ES-I3 (cell line): ENCODE measurements around the gene HSD17B10.
"Not testable (repeated sequence)": the region's sequence is repeated elsewhere in the genome, so short reads cannot be mapped to it uniquely, and the experiment has no call there.

Experiments used
- H3K36me3 ChIP-seq: 2 replicates; pipeline ENCODE4 v1.6.1; 2013; ENCODE audit warnings: mild to moderate bottlenecking, low read length, control low read depth, moderate library complexity; ENCODE audit not compliant: insufficient read depth
- H3K4me1 ChIP-seq: 2 replicates; pipeline ENCODE4 v1.6.1; 2013; ENCODE audit warnings: mild to moderate bottlenecking, control low read depth, low read length; ENCODE audit not compliant: insufficient read depth
- H3K9ac ChIP-seq: 2 replicates; pipeline ENCODE4 v1.6.1; 2013; ENCODE audit warnings: low read depth, mild to moderate bottlenecking, low read length, moderate library complexity
- H3K9me3 ChIP-seq: 2 replicates; pipeline ENCODE4 v1.6.1; 2013; ENCODE audit warnings: mild to moderate bottlenecking, low read length, moderate library complexity; ENCODE audit not compliant: control insufficient read depth, insufficient read depth

HSD17B10 gene

DNA sequence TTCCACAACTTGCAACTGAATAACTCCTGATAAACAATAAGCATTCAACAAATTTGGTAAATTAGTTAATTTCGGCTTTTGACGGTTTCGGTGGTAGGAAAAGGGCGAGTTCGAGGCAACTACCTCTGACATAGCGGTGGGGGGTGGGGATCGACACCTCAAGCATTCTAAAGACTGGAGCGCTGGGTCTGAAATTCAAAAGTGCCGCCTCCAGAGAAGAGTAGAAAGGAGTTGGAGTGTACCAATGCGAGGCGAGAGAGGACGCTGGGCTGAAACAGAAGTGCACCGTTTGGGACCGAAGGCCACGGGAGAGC, 12.4 kb downstream of the HSD17B10 start:
- no peaks in the 10 kb centered on the region for H3K9me3 ChIP-seq
- no peaks in the 10 kb centered on the region for H3K4me1 ChIP-seq
- H3K36me3 ChIP-seq, result no peaks in the 10 kb centered on the region
- peak overlapping the region; percentile 83 for H3K9ac ChIP-seq

DNA sequence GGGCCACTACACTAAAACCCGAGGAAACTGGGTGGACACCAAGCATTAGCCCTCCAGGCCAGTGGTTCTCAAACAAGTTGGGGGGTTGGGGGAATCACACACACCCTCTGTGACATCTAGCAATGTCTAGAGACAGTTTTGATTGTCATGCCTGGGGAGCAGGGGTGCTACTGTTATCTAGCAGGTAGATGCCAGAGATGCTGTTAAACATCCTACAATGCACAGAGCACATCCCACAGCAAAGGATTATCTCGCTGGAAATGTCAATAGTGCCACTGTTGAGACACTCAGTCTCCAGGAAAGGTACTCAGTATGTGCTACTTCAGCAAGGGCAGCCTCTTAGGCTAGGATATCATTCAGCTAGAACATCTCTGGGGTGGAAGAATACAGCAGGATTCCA, 13.0 kb downstream of the HSD17B10 start:
- Histone ChIP-seq H3K9ac (peak overlapping the region; percentile 83; the same call in 1 of the 2 replicates), H3K36me3 (no peaks in the 10 kb centered on the region), H3K9me3 (no peaks in the 10 kb centered on the region)

GRCh38 chrX:53420351-53420750, 13.8 kb downstream of the HSD17B10 start:
- not testable (repeated sequence) for H3K9ac ChIP-seq, H3K36me3 ChIP-seq, H3K9me3 ChIP-seq, H3K4me1 ChIP-seq

More for the DNA sequence above, 13.0 kb downstream of the HSD17B10 start:
- no peaks in the 10 kb centered on the region for H3K4me1 ChIP-seq

DNA sequence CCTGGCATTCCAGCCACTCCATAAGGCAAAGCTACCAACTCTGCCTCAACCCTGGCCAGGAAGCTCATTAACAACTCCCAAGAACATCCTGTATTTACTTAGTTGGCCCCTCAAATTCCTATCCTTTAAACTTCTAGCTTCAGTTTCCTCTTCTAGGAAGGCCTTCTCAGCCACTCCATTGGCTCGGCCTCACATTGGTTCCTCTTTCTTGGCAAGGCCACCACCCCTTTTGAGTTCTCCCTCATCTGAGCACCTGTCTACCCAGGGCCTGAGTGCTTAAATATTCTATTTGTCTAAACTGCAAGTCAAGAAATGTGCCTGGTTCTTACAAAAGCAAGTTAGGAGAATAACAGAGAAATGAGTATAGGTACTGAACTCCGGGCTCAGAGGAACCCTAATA, 21.7 kb downstream of the HSD17B10 start:
- Histone ChIP-seq H3K9ac (no peak overlapping the region), H3K36me3 (peaks cover 32% of the 10 kb centered on the region), H3K9me3 (no peaks in the 10 kb centered on the region), H3K4me1 (no peaks in the 10 kb centered on the region)

DNA sequence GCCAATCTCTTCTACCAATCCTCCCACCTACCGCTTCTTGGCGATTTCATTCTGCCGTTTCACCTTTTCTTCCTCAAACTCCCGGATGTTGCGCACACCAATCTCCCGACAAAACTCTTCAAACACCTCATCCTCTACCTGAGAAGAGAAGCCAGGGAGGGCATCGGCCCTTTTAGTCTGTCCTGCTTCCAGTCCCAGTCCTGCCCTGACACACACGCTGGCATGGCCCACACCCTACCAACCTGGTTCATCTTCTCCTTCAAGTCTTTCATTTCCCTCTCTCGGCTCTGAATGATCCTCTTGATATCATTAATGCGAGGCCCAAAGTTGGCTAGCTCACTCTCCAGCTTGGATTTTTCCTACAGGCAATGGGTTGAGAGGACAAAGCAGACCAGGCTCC, 30.6 kb downstream of the HSD17B10 start:
- Histone ChIP-seq H3K9ac (no peak overlapping the region), H3K4me1 (0 out of 2 replicates have a peak, but pooled peaks cover 5% of the 10 kb centered on the region), H3K36me3 (peaks cover 26% of the 10 kb centered on the region), H3K9me3 (no peaks in the 10 kb centered on the region)

- H3K36me3 ChIP-seq, result peaks cover 9% of the 10 kb centered on the region
- H3K9me3 ChIP-seq, result no peaks in the 10 kb centered on the region
- H3K9ac ChIP-seq, result no peak overlapping the region
- H3K4me1 ChIP-seq, result no peaks in the 10 kb centered on the region
These were observed 36.0 kb downstream of the HSD17B10 start for GRCh38 chrX:53398216-53398615.

DNA sequence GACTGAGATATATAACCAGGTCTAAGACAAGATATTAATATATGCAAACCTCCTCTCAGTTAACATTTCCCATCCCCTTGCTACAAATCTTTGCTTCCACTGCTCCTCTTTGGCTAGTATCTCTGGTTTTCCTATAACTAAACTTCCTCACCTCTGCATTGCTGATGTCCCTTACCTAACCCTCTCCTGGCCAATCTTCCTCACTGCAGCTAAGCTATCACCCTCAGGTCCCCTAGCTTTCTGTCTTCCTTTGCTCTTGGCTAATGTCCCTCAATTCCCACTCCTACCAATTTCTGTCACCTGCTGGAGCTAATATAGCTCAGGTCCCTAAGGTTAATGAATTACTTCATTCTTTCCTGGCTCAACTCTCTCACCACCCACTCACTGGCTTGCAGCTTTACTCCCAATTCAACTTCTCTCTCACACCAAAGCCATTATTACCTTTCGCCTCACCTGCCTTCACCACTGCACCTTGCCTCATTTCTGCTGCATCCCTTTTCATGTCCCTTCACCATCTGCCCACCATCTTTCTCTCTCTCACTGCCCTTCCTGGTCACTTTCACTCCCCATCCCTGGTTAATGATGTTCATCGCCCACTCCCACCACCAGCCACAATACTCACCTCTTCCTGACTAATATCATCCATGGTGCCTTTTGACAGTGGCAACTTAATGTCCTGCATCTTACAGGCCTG, 38.4 kb downstream of the HSD17B10 start:
- peaks cover under 1% of the 10 kb centered on the region; the same call in 1 of the 2 replicates for H3K36me3 ChIP-seq
- no peaks in the 10 kb centered on the region for H3K4me1 ChIP-seq
- H3K9ac ChIP-seq, result no peak overlapping the region
- H3K9me3 ChIP-seq, result no peaks in the 10 kb centered on the region

DNA sequence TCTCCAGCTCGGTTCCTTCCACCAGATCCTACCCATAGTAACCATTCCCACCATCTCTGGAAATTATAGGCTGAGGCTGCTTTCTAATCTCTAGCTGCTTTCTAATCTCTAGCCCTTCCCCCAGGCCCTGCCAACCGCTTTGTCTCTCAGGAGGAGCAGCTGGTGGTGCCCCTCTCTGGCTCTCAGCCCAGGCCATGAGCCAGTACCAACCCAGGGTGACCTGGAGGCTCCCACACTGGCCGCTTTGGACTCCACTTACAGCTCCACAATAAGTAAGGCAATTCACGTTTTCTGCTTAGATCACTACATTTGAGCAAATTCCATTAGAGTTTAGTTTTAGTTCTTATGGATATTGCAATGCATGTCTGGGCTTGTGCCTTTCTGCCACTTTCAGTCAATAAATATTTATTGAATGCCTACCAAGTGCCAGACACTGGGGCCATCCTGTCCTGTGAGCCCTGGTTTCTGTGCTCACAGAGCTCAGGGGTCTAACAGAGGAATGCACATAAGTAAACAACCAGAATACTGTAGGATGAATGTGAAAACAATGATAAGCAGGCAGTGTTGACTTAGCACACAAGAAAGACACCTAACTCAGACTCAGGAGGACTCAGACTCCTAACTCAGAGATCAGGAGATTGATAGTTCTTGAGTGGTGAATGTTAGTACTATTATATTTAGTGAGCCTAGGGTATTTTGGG, 50.6 kb downstream of the HSD17B10 start:
- Histone ChIP-seq H3K36me3 (peaks cover 4% of the 10 kb centered on the region), H3K9me3 (no peaks in the 10 kb centered on the region), H3K4me1 (no peaks in the 10 kb centered on the region), H3K9ac (no peak overlapping the region)
